Measurements from ENCODE around the gene DISP3.
A peak's percentile ranks its signal among the peaks of the same experiment; 100 is the strongest.

The DISP3 gene

GRCh38 chr1:11581445-11581991 lies 102.6 kb downstream of the DISP3 start:
- H3K4me3 ChIP-seq (ENCODE audit: low read length in 2 of 2): no peak overlapping the region
- H2BK5ac ChIP-seq (ENCODE audit: low read length): no peak overlapping the region
- no peak overlapping the region for H3K4ac ChIP-seq (ENCODE audit: low read length)
- H3K36me3 ChIP-seq (replicated peaks in 1 of 2; ENCODE audit: control insufficient read depth in 2 of 2, insufficient read depth in 2 of 2, low read length in 2 of 2): no peaks in the 10 kb centered on the region
- no peak overlapping the region for H3K9ac ChIP-seq (ENCODE audit: low read depth, low read length, poor library complexity)
- peaks cover 0 to 18% (median 0%) of the 10 kb centered on the region in 3 experiments for H3K27me3 ChIP-seq (ENCODE audit: control insufficient read depth in 3 of 3, insufficient read depth in 3 of 3, low read depth in 1 of 3, low read length in 3 of 3)
- no peak overlapping the region for H4K91ac ChIP-seq (ENCODE audit: low read depth, low read length, poor library complexity)
- no peak overlapping the region for H2BK120ac ChIP-seq (ENCODE audit: low read depth, low read length)
- H3K9me3 ChIP-seq (replicated peaks in 1 of 2; ENCODE audit: control insufficient read depth in 2 of 2, insufficient read depth in 1 of 2, low read depth in 1 of 2, low read length in 2 of 2): no peaks in the 10 kb centered on the region
- H3K4me2 ChIP-seq (ENCODE audit: insufficient read depth, low read length, poor library complexity, severe bottlenecking): no peak overlapping the region
- H3K4me1 ChIP-seq (ENCODE audit: control insufficient read depth in 2 of 2, insufficient read depth in 1 of 2, low read depth in 1 of 2, low read length in 2 of 2): peaks cover 0 to 5% of the 10 kb centered on the region in 2 donors
- H3K18ac ChIP-seq (ENCODE audit: low read length): no peak overlapping the region
- H2AK5ac ChIP-seq (ENCODE audit: low read depth, low read length): no peak overlapping the region
- H2BK12ac ChIP-seq (ENCODE audit: low read length): no peak overlapping the region
- H2AFZ ChIP-seq (ENCODE audit: low read length): no peak overlapping the region
- WGBS, 2 donors (ENCODE audit: extremely low coverage in 2 of 2, insufficient read length in 2 of 2, insufficient replicate concordance in 1 of 2): no CpG with 5 or more reads among the region's 8 CpGs
- DNase-seq (ENCODE audit: low spot score): no peak
- no peak overlapping the region for H3K14ac ChIP-seq (ENCODE audit: low read length)
- H2BK15ac ChIP-seq (ENCODE audit: low read length): no peak overlapping the region
- H3K79me1 ChIP-seq (ENCODE audit: low read depth, low read length): no peaks in the 10 kb centered on the region
- H3K27ac ChIP-seq (replicated peaks; ENCODE audit: low read length): no peak overlapping the region
- no peak overlapping the region for H3K23ac ChIP-seq (ENCODE audit: low read depth, low read length, poor library complexity)
- no peak overlapping the region for H4K8ac ChIP-seq (ENCODE audit: low read depth, low read length)

GRCh38 chr1:11585389-11585788 lies 106.4 kb downstream of the DISP3 start:
- Histone ChIP-seq H3K4me1 (ENCODE audit: control insufficient read depth in 2 of 2, insufficient read depth in 1 of 2, low read depth in 1 of 2, low read length in 2 of 2) (peaks cover 0 to 5% of the 10 kb centered on the region in 2 donors), H3K23ac (ENCODE audit: low read depth, low read length, poor library complexity) (no peak overlapping the region), H3K4me3 (ENCODE audit: low read length in 2 of 2) (no peak overlapping the region), H3K27ac (replicated peaks; ENCODE audit: low read length) (no peak overlapping the region), H4K8ac (ENCODE audit: low read depth, low read length) (no peak overlapping the region), H3K14ac (ENCODE audit: low read length) (peak overlapping the region; percentile 72), H3K27me3 (ENCODE audit: control insufficient read depth in 3 of 3, insufficient read depth in 3 of 3, low read depth in 1 of 3, low read length in 3 of 3) (peaks cover 0 to 8% (median 0%) of the 10 kb centered on the region in 3 experiments), H2BK12ac (ENCODE audit: low read length) (no peak overlapping the region), H3K79me1 (ENCODE audit: low read depth, low read length) (no peaks in the 10 kb centered on the region), H4K91ac (ENCODE audit: low read depth, low read length, poor library complexity) (no peak overlapping the region), H2BK15ac (ENCODE audit: low read length) (no peak overlapping the region), H3K4me2 (ENCODE audit: insufficient read depth, low read length, poor library complexity, severe bottlenecking) (no peak overlapping the region), H2BK5ac (ENCODE audit: low read length) (no peak overlapping the region), H3K4ac (ENCODE audit: low read length) (no peak overlapping the region), H2AFZ (ENCODE audit: low read length) (no peak overlapping the region), H2BK120ac (ENCODE audit: low read depth, low read length) (no peak overlapping the region), H3K36me3 (replicated peaks in 1 of 2; ENCODE audit: control insufficient read depth in 2 of 2, insufficient read depth in 2 of 2, low read length in 2 of 2) (no peaks in the 10 kb centered on the region), H2AK5ac (ENCODE audit: low read depth, low read length) (no peak overlapping the region), H3K9ac (ENCODE audit: low read depth, low read length, poor library complexity) (no peak overlapping the region), H3K18ac (ENCODE audit: low read length) (no peak overlapping the region), H3K9me3 (replicated peaks in 1 of 2; ENCODE audit: control insufficient read depth in 2 of 2, insufficient read depth in 1 of 2, low read depth in 1 of 2, low read length in 2 of 2) (no peaks in the 10 kb centered on the region)
- no CpG with 5 or more reads among the region's 11 CpGs for WGBS, 2 donors (ENCODE audit: extremely low coverage in 2 of 2, insufficient read length in 2 of 2, insufficient replicate concordance in 1 of 2)
- no peak for DNase-seq (ENCODE audit: low spot score)
